Right kidney (tissue), 1 donor: ENCODE data around the gene ANKRD61.
"Not testable (repeated sequence)": the region's sequence is repeated elsewhere in the genome, so short reads cannot be mapped to it uniquely, and the experiment has no call there.

Experiments used
- DNase-seq: peaks from one replicate; pipeline ENCODE4 v3.0.0-alpha.2; 2016

ANKRD61 gene

GRCh38 chr7:6028563-6028962 lies 2.6 kb upstream of the ANKRD61 start:
- no peak for DNase-seq

GRCh38 chr7:6031567-6031966 lies 391 bp downstream of the ANKRD61 start:
- no peak for DNase-seq

GRCh38 chr7:6032167-6032566 lies 991 bp downstream of the ANKRD61 start:
- no peak for DNase-seq

- no peak for DNase-seq
Observed at GRCh38 chr7:6032641-6033040, 1.5 kb downstream of the ANKRD61 start.

GRCh38 chr7:6035165-6035564 lies 4.0 kb downstream of the ANKRD61 start:
- no peak for DNase-seq

- no peak for DNase-seq
Observed at GRCh38 chr7:6035686-6036085, 4.5 kb downstream of the ANKRD61 start.

- no peak for DNase-seq
Observed at GRCh38 chr7:6049780-6050179, 18.6 kb downstream of the ANKRD61 start.

- not testable (repeated sequence) for DNase-seq
Observed at GRCh38 chr7:6051185-6051584, 20.0 kb downstream of the ANKRD61 start.

GRCh38 chr7:6056616-6057015 lies 25.4 kb downstream of the ANKRD61 start:
- DNase-seq = no peak

GRCh38 chr7:6057316-6058129 lies 26.3 kb downstream of the ANKRD61 start:
- DNase-seq = no peak

GRCh38 chr7:6059941-6060340 lies 28.8 kb downstream of the ANKRD61 start:
- DNase-seq = not testable (repeated sequence)

GRCh38 chr7:6071406-6071805 lies 40.2 kb downstream of the ANKRD61 start:
- no peak for DNase-seq

GRCh38 chr7:6074612-6075380 lies 43.6 kb downstream of the ANKRD61 start:
- no peak for DNase-seq

GRCh38 chr7:6078548-6078947 lies 47.4 kb downstream of the ANKRD61 start:
- no peak for DNase-seq

- not testable (repeated sequence) for DNase-seq
Observed at GRCh38 chr7:6083047-6083446, 51.9 kb downstream of the ANKRD61 start.
